Muscle layer of colon (tissue), 2 donors: ENCODE data around the gene TMC1.
"Not testable (repeated sequence)": the region's sequence is repeated elsewhere in the genome, so short reads cannot be mapped to it uniquely, and the experiment has no call there.

Source experiments
- H3K27ac ChIP-seq: one replicate; pipeline ENCODE4 v1.7.0; 2013; ENCODE audit warnings: low read depth, mild to moderate bottlenecking, low read length, moderate library complexity
- H3K27me3 ChIP-seq, 2 donors: one replicate each; pipeline ENCODE4 v1.7.0; 2013; ENCODE audit warnings: low read length in 2 of 2, mild to moderate bottlenecking in 2 of 2; ENCODE audit not compliant: insufficient read depth in 2 of 2, control insufficient read depth in 1 of 2
- H3K36me3 ChIP-seq: one replicate; pipeline ENCODE4 v1.7.0; 2013; ENCODE audit warnings: mild to moderate bottlenecking, low read length; ENCODE audit not compliant: insufficient read depth
- H3K4me1 ChIP-seq: one replicate; pipeline ENCODE4 v1.7.0; 2013; ENCODE audit warnings: mild to moderate bottlenecking, low read length; ENCODE audit not compliant: insufficient read depth
- H3K4me3 ChIP-seq, 2 donors: one replicate each; pipeline ENCODE4 v1.7.0; 2013; ENCODE audit warnings: low read length in 2 of 2, low read depth in 1 of 2, mild to moderate bottlenecking in 1 of 2, moderate library complexity in 1 of 2
- H3K9ac ChIP-seq: one replicate; pipeline ENCODE4 v1.7.0; 2013; ENCODE audit warnings: low read length
- H3K9me3 ChIP-seq: one replicate; pipeline ENCODE4 v1.7.0; 2013; ENCODE audit warnings: mild to moderate bottlenecking, low read length
- donor health status: abdominal sarcoma.
- donor health status: Adenocarcinoma of cecum.

Gene TMC1

GRCh38 chr9:72521416-72521815 lies at the start of gene TMC1:
Gene TMC1 (plus strand): TSS chr9:72521608. CDS start chr9:72648649, 127,041 bp downstream.
- H3K9ac ChIP-seq, H3K27me3 ChIP-seq, H3K4me3 ChIP-seq: not testable (repeated sequence)

GRCh38 chr9:72473474-72474261 lies 47.7 kb upstream of the TMC1 start:
- Histone ChIP-seq H3K4me3 (no peak overlapping the region), H3K27ac (no peak overlapping the region), H3K4me1 (peaks cover 18% of the 10 kb centered on the region), H3K36me3 (no peaks in the 10 kb centered on the region), H3K27me3 (no peaks in the 10 kb centered on the region), H3K9me3 (no peaks in the 10 kb centered on the region), H3K9ac (no peak overlapping the region)

More at GRCh38 chr9:72521416-72521815, at the start of gene TMC1:
- not testable (repeated sequence) for H3K27ac ChIP-seq, H3K4me1 ChIP-seq, H3K36me3 ChIP-seq, H3K9me3 ChIP-seq

GRCh38 chr9:72474676-72475075 lies 46.7 kb upstream of the TMC1 start:
- Histone ChIP-seq H3K36me3 (no peaks in the 10 kb centered on the region), H3K9me3 (no peaks in the 10 kb centered on the region), H3K27ac (no peak overlapping the region), H3K4me3 (no peak overlapping the region), H3K27me3 (no peaks in the 10 kb centered on the region), H3K4me1 (peaks cover 18% of the 10 kb centered on the region), H3K9ac (no peak overlapping the region)

- Histone ChIP-seq H3K4me1 (peaks cover 18% of the 10 kb centered on the region), H3K27me3 (no peaks in the 10 kb centered on the region), H3K9ac (no peak overlapping the region), H3K36me3 (no peaks in the 10 kb centered on the region), H3K9me3 (no peaks in the 10 kb centered on the region), H3K27ac (no peak overlapping the region), H3K4me3 (no peak overlapping the region)
Measured at GRCh38 chr9:72476100-72476499, 45.3 kb upstream of the TMC1 start.

- Histone ChIP-seq H3K4me3 (no peak overlapping the region), H3K9ac (no peak overlapping the region), H3K4me1 (peaks cover 18% of the 10 kb centered on the region), H3K27ac (no peak overlapping the region), H3K36me3 (no peaks in the 10 kb centered on the region), H3K9me3 (no peaks in the 10 kb centered on the region), H3K27me3 (no peaks in the 10 kb centered on the region)
Measured at GRCh38 chr9:72476617-72477437, 44.6 kb upstream of the TMC1 start.

GRCh38 chr9:72477930-72478518 lies 43.4 kb upstream of the TMC1 start:
- H3K36me3 ChIP-seq, result no peaks in the 10 kb centered on the region
- H3K4me3 ChIP-seq, result no peak overlapping the region
- no peaks in the 10 kb centered on the region for H3K9me3 ChIP-seq
- no peaks in the 10 kb centered on the region for H3K27me3 ChIP-seq
- H3K4me1 ChIP-seq, result peaks cover 18% of the 10 kb centered on the region
- H3K27ac ChIP-seq, result no peak overlapping the region
- H3K9ac ChIP-seq, result no peak overlapping the region

- no peaks in the 10 kb centered on the region for H3K27me3 ChIP-seq
- H3K9ac ChIP-seq, result no peak overlapping the region
- no peaks in the 10 kb centered on the region for H3K36me3 ChIP-seq
- no peak overlapping the region for H3K4me3 ChIP-seq
- peaks cover 18% of the 10 kb centered on the region for H3K4me1 ChIP-seq
- no peaks in the 10 kb centered on the region for H3K9me3 ChIP-seq
- no peak overlapping the region for H3K27ac ChIP-seq
Measured at GRCh38 chr9:72478966-72479365, 42.4 kb upstream of the TMC1 start.

- not testable (repeated sequence) for H3K27ac ChIP-seq, H3K4me3 ChIP-seq, H3K36me3 ChIP-seq, H3K9ac ChIP-seq, H3K27me3 ChIP-seq, H3K9me3 ChIP-seq
- peaks cover 18% of the 10 kb centered on the region for H3K4me1 ChIP-seq
Measured at GRCh38 chr9:72480261-72480660, 41.1 kb upstream of the TMC1 start.

GRCh38 chr9:72480921-72481320 lies 40.5 kb upstream of the TMC1 start:
- H3K36me3 ChIP-seq, result no peaks in the 10 kb centered on the region
- H3K4me1 ChIP-seq, result peaks cover 18% of the 10 kb centered on the region
- no peak overlapping the region for H3K4me3 ChIP-seq

GRCh38 chr9:72485821-72486593 lies 35.4 kb upstream of the TMC1 start:
- Histone ChIP-seq H3K9me3 (no peaks in the 10 kb centered on the region), H3K4me3 (no peak overlapping the region), H3K27ac (no peak overlapping the region), H3K36me3 (no peaks in the 10 kb centered on the region), H3K27me3 (no peaks in the 10 kb centered on the region), H3K9ac (no peak overlapping the region), H3K4me1 (no peaks in the 10 kb centered on the region)

More at GRCh38 chr9:72480921-72481320, 40.5 kb upstream of the TMC1 start:
- no peaks in the 10 kb centered on the region for H3K9me3 ChIP-seq
- H3K27ac ChIP-seq, result no peak overlapping the region
- H3K9ac ChIP-seq, result no peak overlapping the region
- no peaks in the 10 kb centered on the region for H3K27me3 ChIP-seq

GRCh38 chr9:72486594-72486955 lies 34.8 kb upstream of the TMC1 start:
- Histone ChIP-seq H3K27me3 (no peaks in the 10 kb centered on the region), H3K36me3 (no peaks in the 10 kb centered on the region)

More at GRCh38 chr9:72486594-72486955, 34.8 kb upstream of the TMC1 start:
- H3K4me1 ChIP-seq, result no peaks in the 10 kb centered on the region
- H3K9me3 ChIP-seq, result no peaks in the 10 kb centered on the region
- no peak overlapping the region for H3K4me3 ChIP-seq
- no peak overlapping the region for H3K9ac ChIP-seq
- H3K27ac ChIP-seq, result no peak overlapping the region
